Measurements from ENCODE around the gene C1QL4.
A peak's percentile ranks its signal among the peaks of the same experiment; 100 is the strongest.

C1QL4 gene

GRCh38 chr12:49347311-49348193 lies 10.6 kb upstream of the C1QL4 start:
- peak; percentile 88 for TF ChIP-seq CTCF (IDR thresholded peaks at IDR 0.05; ENCODE audit: low read depth, low read length)
- DNase-seq (ENCODE audit: extremely low read depth, low read depth) = no peak

GRCh38 chr12:49346659-49347310 lies 9.8 kb upstream of the C1QL4 start, which contains the start of gene DNAJC22:
TSS of gene DNAJC22 (plus strand) at chr12:49346888. CDS start at chr12:49348873, 1,985 bp downstream.
- no peak for TF ChIP-seq CTCF (IDR thresholded peaks at IDR 0.05; ENCODE audit: low read depth, low read length)
- DNase-seq (ENCODE audit: extremely low read depth, low read depth) = no peak

- no peak for TF ChIP-seq CTCF (IDR thresholded peaks at IDR 0.05; ENCODE audit: low read depth, low read length)
- DNase-seq (ENCODE audit: extremely low read depth, low read depth) = no peak
Measured at GRCh38 chr12:49345825-49346658, 9.1 kb upstream of the C1QL4 start.

- TF ChIP-seq CTCF (IDR thresholded peaks at IDR 0.05; ENCODE audit: low read depth, low read length) = no peak
- no peak for DNase-seq (ENCODE audit: extremely low read depth, low read depth)
Measured at GRCh38 chr12:49345051-49345824, 8.2 kb upstream of the C1QL4 start.

- DNase-seq (ENCODE audit: extremely low read depth, low read depth) = no peak
- TF ChIP-seq CTCF (IDR thresholded peaks at IDR 0.05; ENCODE audit: low read depth, low read length) = no peak
Measured at GRCh38 chr12:49344486-49345050, 7.6 kb upstream of the C1QL4 start.

- DNase-seq (ENCODE audit: extremely low read depth, low read depth) = no peak
- no peak for TF ChIP-seq CTCF (IDR thresholded peaks at IDR 0.05; ENCODE audit: low read depth, low read length)
Measured at GRCh38 chr12:49342914-49343731, 6.1 kb upstream of the C1QL4 start.

Data from AG09319 (cell line).